Sigmoid colon (tissue), 7 donors: ENCODE results near the gene ROR1. TPM values are rescaled to one million over a fixed set of nuclear protein-coding genes. Genes with fewer than 3 reads are reported as not detected.

Experiments used
- DNase-seq: peaks from one replicate; pipeline ENCODE4 v3.0.0-alpha.2; 2019
- H3K27ac ChIP-seq, 4 donors: fragments of 200-600 bp; sonication (generic); one replicate each; pipeline ENCODE4 v1.5.1; 2016 to 2019; ENCODE audit warnings: mild to moderate bottlenecking in 1 of 4
- H3K27me3 ChIP-seq, 3 donors: fragments of 200-600 bp; sonication (generic); one replicate each; pipeline ENCODE4 v1.5.1; 2019; ENCODE audit warnings: mild to moderate bottlenecking in 1 of 3
- H3K36me3 ChIP-seq, 4 donors: fragments of 200-600 bp; sonication (generic); one replicate each; pipeline ENCODE4 v1.5.1; 2016 to 2019
- H3K4me1 ChIP-seq, 4 donors: fragments of 200-600 bp; sonication (generic); one replicate each; pipeline ENCODE4 v1.5.1; 2017 to 2019
- H3K4me3 ChIP-seq, 4 donors: fragments of 200-600 bp; sonication (generic); one replicate each; pipeline ENCODE4 v1.5.1; 2017 to 2019; ENCODE audit warnings: mild to moderate bottlenecking in 2 of 4, moderate library complexity in 1 of 4
- H3K9me3 ChIP-seq, 4 donors: fragments of 200-600 bp in 3 of 4; sonication (generic) in 3 of 4; one replicate each; pipeline versions ENCODE4 v1.5.1 to v1.6.1; 2013 to 2019
- CTCF ChIP-seq, 4 experiments: fragments of 450-650 bp in 3 of 4; fragments of 200-600 bp in 1 of 4; IDR thresholded peaks; one replicate each; pipeline ENCODE4 v1.5.1; 2016 to 2019; ENCODE audit warnings: antibody characterized with exemption in 4 of 4, mild to moderate bottlenecking in 3 of 4, moderate library complexity in 2 of 4
- EP300 ChIP-seq, 4 donors: sonication (generic); formaldehyde crosslinking; IDR thresholded peaks; one replicate each; pipeline ENCODE4 v1.6.1; 2017; ENCODE audit warnings: antibody characterized with exemption in 4 of 4
- POLR2A ChIP-seq, 2 donors: fragments of 450-650 bp; IDR thresholded peaks; one replicate each; pipeline ENCODE4 v1.6.1; 2016; ENCODE audit warnings: antibody characterized with exemption in 2 of 2, mild to moderate bottlenecking in 2 of 2, moderate library complexity in 2 of 2
- POLR2AphosphoS5 ChIP-seq, 4 donors: sonication (generic); formaldehyde crosslinking; IDR thresholded peaks; one replicate each; pipeline ENCODE4 v1.6.1; 2017; ENCODE audit warnings: antibody characterized with exemption in 4 of 4
- WGBS, 2 donors: extraction: QIAGEN DNeasy Blood & Tissue Kit; methylation state at CpG; one replicate each; pipeline ENCODE4 v1.1.7; 2013; 5-methylcytosine and 5-hydroxymethylcytosine counted together
- intact Hi-C: fragments of 100-400 bp; cut with DNase I; formaldehyde crosslinking; loops from one replicate; pipeline ENCODE4 v1.15.1; 2023
- polyA plus RNA-seq, 3 donors: library from polyadenylated mRNA; stranded (reverse); fragments of 200-250 nt; gene quantifications; one replicate each; pipeline ENCODE4 v1.2.3, GENCODE V29; 2013
- total RNA-seq, 4 donors: library from RNA; depleted of rRNA; stranded (reverse); fragments of >200 nt; gene quantifications; one replicate each; pipeline ENCODE4 v1.1.0, GENCODE V29; 2016
- donor health status: healthy with polysubstance abuse.
- donor health status: Bipolar disorder and iron deficiency.
- donor health status: healthy.

Gene ROR1
- total and polyA plus RNA-seq, 7 donors = under 0.01 to 37.1 (median 27.3) TPM

- no peaks in the 10 kb centered on the region for H3K27me3 ChIP-seq
- intact Hi-C loops = no loop called here
- WGBS, 2 donors = 53 to 70% methylated on average over 2 of the region's 2 CpGs
- no peak for TF ChIP-seq POLR2AphosphoS5 (IDR thresholded peaks at IDR 0.05)
- no peak for TF ChIP-seq POLR2A (IDR thresholded peaks at IDR 0.05)
- TF ChIP-seq EP300 (IDR thresholded peaks at IDR 0.05) = no peak
- H3K4me3 ChIP-seq = peak overlapping the region; percentile 2 to 27 (median 8)
- DNase-seq = peak; percentile 71
- H3K9me3 ChIP-seq = no peaks in the 10 kb centered on the region
- peak overlapping the region; percentile 17 to 61 (median 56) for H3K27ac ChIP-seq
- peaks cover 0 to 10% (median 8%) of the 10 kb centered on the region in 4 donors for H3K4me1 ChIP-seq
- H3K36me3 ChIP-seq = no peaks in the 10 kb centered on the region
Observed at GRCh38 chr1:64019818-64020217, 246.0 kb downstream of the ROR1 start.

GRCh38 chr1:64021066-64021465, 247.2 kb downstream of the ROR1 start:
- no peaks in the 10 kb centered on the region for H3K9me3 ChIP-seq
- no peaks in the 10 kb centered on the region for H3K27me3 ChIP-seq
- no peak overlapping the region for H3K27ac ChIP-seq
- TF ChIP-seq POLR2A (IDR thresholded peaks at IDR 0.05) = no peak
- no peak for TF ChIP-seq CTCF (IDR thresholded peaks at IDR 0.05)
- no peak for TF ChIP-seq EP300 (IDR thresholded peaks at IDR 0.05)
- TF ChIP-seq POLR2AphosphoS5 (IDR thresholded peaks at IDR 0.05) = no peak
- intact Hi-C loops = no loop called here
- H3K4me3 ChIP-seq = no peak overlapping the region
- WGBS, 2 donors = 96% methylated on average over 3 of the region's 3 CpGs
- H3K36me3 ChIP-seq = no peaks in the 10 kb centered on the region
- peaks cover 0 to 10% (median 8%) of the 10 kb centered on the region in 4 donors for H3K4me1 ChIP-seq
- no peak for DNase-seq

- WGBS, 2 donors = 89 to 90% methylated on average over 4 of the region's 4 CpGs
Observed at GRCh38 chr1:64025051-64025450, 251.2 kb downstream of the ROR1 start.

GRCh38 chr1:64029037-64029436, 255.2 kb downstream of the ROR1 start:
- WGBS, 2 donors = 94 to 100% methylated on average over 1 of the region's 1 CpG
- DNase-seq = no peak
- TF ChIP-seq POLR2A (IDR thresholded peaks at IDR 0.05) (no peak), POLR2AphosphoS5 (IDR thresholded peaks at IDR 0.05) (no peak), EP300 (IDR thresholded peaks at IDR 0.05) (no peak), CTCF (IDR thresholded peaks at IDR 0.05) (no peak)
- H3K4me3 ChIP-seq = no peak overlapping the region
- intact Hi-C loops = no loop called here
- H3K36me3 ChIP-seq = no peaks in the 10 kb centered on the region
- H3K9me3 ChIP-seq = no peaks in the 10 kb centered on the region
- H3K4me1 ChIP-seq = peaks cover 0 to 12% (median 3%) of the 10 kb centered on the region in 4 donors
- no peak overlapping the region for H3K27ac ChIP-seq
- no peaks in the 10 kb centered on the region for H3K27me3 ChIP-seq

More at GRCh38 chr1:64025051-64025450, 251.2 kb downstream of the ROR1 start:
- Histone ChIP-seq H3K4me1 (peaks cover 0 to 6% (median 5%) of the 10 kb centered on the region in 4 donors), H3K27ac (no peak overlapping the region), H3K27me3 (no peaks in the 10 kb centered on the region), H3K9me3 (no peaks in the 10 kb centered on the region), H3K36me3 (no peaks in the 10 kb centered on the region), H3K4me3 (no peak overlapping the region)
- DNase-seq = no peak
- intact Hi-C loops = no loop called here
- TF ChIP-seq POLR2AphosphoS5 (IDR thresholded peaks at IDR 0.05) (no peak), CTCF (IDR thresholded peaks at IDR 0.05) (no peak), POLR2A (IDR thresholded peaks at IDR 0.05) (no peak), EP300 (IDR thresholded peaks at IDR 0.05) (no peak)

- no peaks in the 10 kb centered on the region for H3K27me3 ChIP-seq
- no peak overlapping the region for H3K4me3 ChIP-seq
- WGBS, 2 donors = 93 to 98% methylated on average over 2 of the region's 2 CpGs
- no peak overlapping the region for H3K27ac ChIP-seq
- no peaks in the 10 kb centered on the region for H3K36me3 ChIP-seq
- intact Hi-C loops = loop anchor here (10.0 kb wide), 1 partner anchor 256 kb away; the partner anchor contains the start of gene ROR1
- H3K9me3 ChIP-seq = no peaks in the 10 kb centered on the region
- DNase-seq = no peak
- TF ChIP-seq POLR2AphosphoS5 (IDR thresholded peaks at IDR 0.05) (no peak), POLR2A (IDR thresholded peaks at IDR 0.05) (no peak), CTCF (IDR thresholded peaks at IDR 0.05) (no peak), EP300 (IDR thresholded peaks at IDR 0.05) (no peak)
- peaks cover 0 to 14% (median 3%) of the 10 kb centered on the region in 4 donors for H3K4me1 ChIP-seq
Observed at GRCh38 chr1:64030411-64030810, 256.6 kb downstream of the ROR1 start.
